ENCODE results near the gene PARD3. TPM values are rescaled to one million over a fixed set of nuclear protein-coding genes. Genes with fewer than 3 reads are reported as not detected.

Gene PARD3
- polyA plus RNA-seq, 1 donor from 2014 or later = 12.4 TPM

DNA sequence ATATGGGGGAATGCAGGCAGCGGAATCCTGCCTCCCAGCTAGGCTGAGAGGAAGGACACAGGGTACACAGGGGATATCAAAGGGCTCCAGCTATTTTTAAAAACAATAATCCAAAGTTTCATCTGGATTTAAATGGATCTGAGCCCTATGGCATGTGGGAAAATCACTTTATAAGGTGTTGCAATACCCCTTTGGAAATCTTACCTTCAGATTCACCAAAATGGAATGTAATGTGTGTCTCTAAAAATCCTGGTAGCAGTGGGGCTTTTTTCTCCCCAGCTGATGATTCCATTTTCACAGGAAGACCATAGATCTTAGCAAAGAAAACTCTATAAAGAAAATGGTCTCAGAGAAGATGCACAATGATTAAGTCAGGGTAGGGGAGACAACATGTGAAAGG is 722.2 kb downstream of the PARD3 start:
- no peaks in the 10 kb centered on the region for H3F3A ChIP-seq (ENCODE audit: insufficient read depth, low read length, poor library complexity, severe bottlenecking)
- H3K9me2 ChIP-seq (ENCODE audit: insufficient read depth, low read length) = no peaks in the 10 kb centered on the region
- H4K20me1 ChIP-seq (ENCODE audit: insufficient read depth) = no peaks in the 10 kb centered on the region
- no peak for TF ChIP-seq POLR2AphosphoS5 (IDR thresholded peaks at IDR 0.05)
- TF ChIP-seq, protein P1, sequence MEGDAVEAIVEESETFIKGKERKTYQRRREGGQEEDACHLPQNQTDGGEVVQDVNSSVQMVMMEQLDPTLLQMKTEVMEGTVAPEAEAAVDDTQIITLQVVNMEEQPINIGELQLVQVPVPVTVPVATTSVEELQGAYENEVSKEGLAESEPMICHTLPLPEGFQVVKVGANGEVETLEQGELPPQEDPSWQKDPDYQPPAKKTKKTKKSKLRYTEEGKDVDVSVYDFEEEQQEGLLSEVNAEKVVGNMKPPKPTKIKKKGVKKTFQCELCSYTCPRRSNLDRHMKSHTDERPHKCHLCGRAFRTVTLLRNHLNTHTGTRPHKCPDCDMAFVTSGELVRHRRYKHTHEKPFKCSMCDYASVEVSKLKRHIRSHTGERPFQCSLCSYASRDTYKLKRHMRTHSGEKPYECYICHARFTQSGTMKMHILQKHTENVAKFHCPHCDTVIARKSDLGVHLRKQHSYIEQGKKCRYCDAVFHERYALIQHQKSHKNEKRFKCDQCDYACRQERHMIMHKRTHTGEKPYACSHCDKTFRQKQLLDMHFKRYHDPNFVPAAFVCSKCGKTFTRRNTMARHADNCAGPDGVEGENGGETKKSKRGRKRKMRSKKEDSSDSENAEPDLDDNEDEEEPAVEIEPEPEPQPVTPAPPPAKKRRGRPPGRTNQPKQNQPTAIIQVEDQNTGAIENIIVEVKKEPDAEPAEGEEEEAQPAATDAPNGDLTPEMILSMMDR (IDR thresholded peaks at IDR 0.05; ENCODE audit: poor library complexity, severe bottlenecking) = no peak
- TF ChIP-seq TAF1 (IDR thresholded peaks at IDR 0.05; ENCODE audit: low read depth) = no peak
- no peak for TF ChIP-seq RAD21 (conservative IDR thresholded peaks at IDR 0.05)
- TF ChIP-seq EP300 (conservative IDR thresholded peaks at IDR 0.05; ENCODE audit: poor library complexity, severe bottlenecking) = no peak
- no peak for TF ChIP-seq SMC3 (conservative IDR thresholded peaks at IDR 0.05; ENCODE audit: poor library complexity)
- no peak for TF ChIP-seq EZH2 (IDR thresholded peaks at IDR 0.05; ENCODE audit: borderline replicate concordance, insufficient read depth, low read length, poor library complexity, severe bottlenecking)
- TF ChIP-seq, protein P2, sequence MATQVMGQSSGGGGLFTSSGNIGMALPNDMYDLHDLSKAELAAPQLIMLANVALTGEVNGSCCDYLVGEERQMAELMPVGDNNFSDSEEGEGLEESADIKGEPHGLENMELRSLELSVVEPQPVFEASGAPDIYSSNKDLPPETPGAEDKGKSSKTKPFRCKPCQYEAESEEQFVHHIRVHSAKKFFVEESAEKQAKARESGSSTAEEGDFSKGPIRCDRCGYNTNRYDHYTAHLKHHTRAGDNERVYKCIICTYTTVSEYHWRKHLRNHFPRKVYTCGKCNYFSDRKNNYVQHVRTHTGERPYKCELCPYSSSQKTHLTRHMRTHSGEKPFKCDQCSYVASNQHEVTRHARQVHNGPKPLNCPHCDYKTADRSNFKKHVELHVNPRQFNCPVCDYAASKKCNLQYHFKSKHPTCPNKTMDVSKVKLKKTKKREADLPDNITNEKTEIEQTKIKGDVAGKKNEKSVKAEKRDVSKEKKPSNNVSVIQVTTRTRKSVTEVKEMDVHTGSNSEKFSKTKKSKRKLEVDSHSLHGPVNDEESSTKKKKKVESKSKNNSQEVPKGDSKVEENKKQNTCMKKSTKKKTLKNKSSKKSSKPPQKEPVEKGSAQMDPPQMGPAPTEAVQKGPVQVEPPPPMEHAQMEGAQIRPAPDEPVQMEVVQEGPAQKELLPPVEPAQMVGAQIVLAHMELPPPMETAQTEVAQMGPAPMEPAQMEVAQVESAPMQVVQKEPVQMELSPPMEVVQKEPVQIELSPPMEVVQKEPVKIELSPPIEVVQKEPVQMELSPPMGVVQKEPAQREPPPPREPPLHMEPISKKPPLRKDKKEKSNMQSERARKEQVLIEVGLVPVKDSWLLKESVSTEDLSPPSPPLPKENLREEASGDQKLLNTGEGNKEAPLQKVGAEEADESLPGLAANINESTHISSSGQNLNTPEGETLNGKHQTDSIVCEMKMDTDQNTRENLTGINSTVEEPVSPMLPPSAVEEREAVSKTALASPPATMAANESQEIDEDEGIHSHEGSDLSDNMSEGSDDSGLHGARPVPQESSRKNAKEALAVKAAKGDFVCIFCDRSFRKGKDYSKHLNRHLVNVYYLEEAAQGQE (IDR thresholded peaks at IDR 0.05; ENCODE audit: borderline replicate concordance) = no peak
- no peak overlapping the region for H3K4me3 ChIP-seq (ENCODE audit: low read length)
- no peaks in the 10 kb centered on the region for H3K36me3 ChIP-seq (ENCODE audit: insufficient read depth, low read length)
- no peaks in the 10 kb centered on the region for H3K79me2 ChIP-seq (replicated peaks; ENCODE audit: insufficient read depth, low read length)
- no peak overlapping the region for H3K4me2 ChIP-seq (ENCODE audit: low read length)
- no peak overlapping the region for H2AFZ ChIP-seq (ENCODE audit: low read depth, low read length)
- H3K27me3 ChIP-seq (ENCODE audit: insufficient read depth, low read depth, low read length) = no peaks in the 10 kb centered on the region
- no peaks in the 10 kb centered on the region for H3K9me3 ChIP-seq (ENCODE audit: low read length)
- no peak overlapping the region for H3K9ac ChIP-seq (ENCODE audit: low read length)
- no peak overlapping the region for H3K27ac ChIP-seq (ENCODE audit: low read length)

DNA sequence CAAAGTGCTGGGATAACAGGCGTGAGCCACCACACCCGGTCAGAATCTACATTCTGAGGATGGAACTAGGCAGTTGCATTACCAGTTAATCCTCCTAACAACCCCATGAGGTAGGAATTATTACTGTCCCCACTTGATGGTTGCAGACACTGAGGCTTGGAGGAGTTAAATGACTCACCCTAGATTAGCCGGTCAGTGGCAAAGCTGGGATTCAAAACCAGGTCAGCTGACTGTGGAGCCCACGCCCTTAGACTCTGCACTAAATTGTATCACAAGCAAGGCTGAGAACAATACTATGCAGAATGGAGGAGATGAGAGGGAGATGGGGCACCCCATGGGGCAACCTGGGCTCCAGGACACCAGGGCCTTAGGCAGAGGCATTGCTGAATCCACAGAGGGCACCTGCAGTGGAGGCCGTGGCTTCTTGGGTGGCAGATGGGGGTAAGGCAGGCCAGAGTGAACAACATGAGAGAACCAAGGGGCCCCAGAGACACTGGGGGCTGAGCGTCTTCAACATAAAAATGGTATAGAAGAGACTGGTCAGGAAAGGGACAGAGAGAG is 723.4 kb downstream of the PARD3 start:
- H2AFZ ChIP-seq (ENCODE audit: low read depth, low read length) = no peak overlapping the region
- no peaks in the 10 kb centered on the region for H3K79me2 ChIP-seq (replicated peaks; ENCODE audit: insufficient read depth, low read length)

More for the DNA sequence above, 723.4 kb downstream of the PARD3 start:
- H3K27ac ChIP-seq (ENCODE audit: low read length) = no peak overlapping the region
- H3K4me2 ChIP-seq (ENCODE audit: low read length) = no peak overlapping the region
- no peaks in the 10 kb centered on the region for H4K20me1 ChIP-seq (ENCODE audit: insufficient read depth)
- no peaks in the 10 kb centered on the region for H3K36me3 ChIP-seq (ENCODE audit: insufficient read depth, low read length)
- H3K9ac ChIP-seq (ENCODE audit: low read length) = no peak overlapping the region
- no peak overlapping the region for H3K4me3 ChIP-seq (ENCODE audit: low read length)
- no peaks in the 10 kb centered on the region for H3K9me2 ChIP-seq (ENCODE audit: insufficient read depth, low read length)
- H3K9me3 ChIP-seq (ENCODE audit: low read length) = no peaks in the 10 kb centered on the region
- TF ChIP-seq SMC3 (conservative IDR thresholded peaks at IDR 0.05; ENCODE audit: poor library complexity) = no peak
- TF ChIP-seq EP300 (conservative IDR thresholded peaks at IDR 0.05; ENCODE audit: poor library complexity, severe bottlenecking) = no peak
- TF ChIP-seq, protein P2 (IDR thresholded peaks at IDR 0.05; ENCODE audit: borderline replicate concordance) = no peak
- no peak for TF ChIP-seq MXI1 (conservative IDR thresholded peaks at IDR 0.05; ENCODE audit: poor library complexity, severe bottlenecking)
- no peak for TF ChIP-seq POLR2AphosphoS5 (IDR thresholded peaks at IDR 0.05)
- TF ChIP-seq EZH2 (IDR thresholded peaks at IDR 0.05; ENCODE audit: borderline replicate concordance, insufficient read depth, low read length, poor library complexity, severe bottlenecking) = no peak
- no peak for TF ChIP-seq RAD21 (conservative IDR thresholded peaks at IDR 0.05)
- TF ChIP-seq, protein P1 (IDR thresholded peaks at IDR 0.05; ENCODE audit: poor library complexity, severe bottlenecking) = no peak
- TF ChIP-seq TAF1 (IDR thresholded peaks at IDR 0.05; ENCODE audit: low read depth) = no peak
- no peaks in the 10 kb centered on the region for H3F3A ChIP-seq (ENCODE audit: insufficient read depth, low read length, poor library complexity, severe bottlenecking)
- H3K27me3 ChIP-seq (ENCODE audit: insufficient read depth, low read depth, low read length) = no peaks in the 10 kb centered on the region
